ENCODE data around the gene ZNF775. TPM values are rescaled to one million over a fixed set of nuclear protein-coding genes. Genes with fewer than 3 reads are reported as not detected.

ZNF775 gene
- 13.3 and 16.5 TPM in 2 replicates for total RNA-seq
- long read RNA-seq: 0 reads

- Mint-ChIP-seq H3K27ac (ENCODE audit: unreplicated experiment) (peak within 1 kb of the TSS; percentile 98), H3K27me3 (ENCODE audit: low read depth) (no peaks in the 10 kb centered on the region), H3K9me3 (no peaks in the 10 kb centered on the region), H3K36me3 (ENCODE audit: low read depth) (peaks cover 4% of the 10 kb centered on the region), H3K4me3 (peak within 1 kb of the TSS; percentile 99), H3K4me1 (peaks cover 70% of the 10 kb centered on the region)
- TF ChIP-seq CTCF (conservative IDR thresholded peaks at IDR 0.05): no peak
- peak; percentile 85 for DNase-seq (ENCODE audit: low read depth, low spot score)
These were observed at the start of gene ZNF775 for GRCh38 chr7:150378853-150379440. Gene ZNF775, plus strand, starts transcription at chr7:150379330. Its CDS starts 9,141 bp downstream, at chr7:150388471.

GRCh38 chr7:150329331-150330120 is 49.6 kb upstream of the ZNF775 start:
- Mint-ChIP-seq H3K27ac (ENCODE audit: unreplicated experiment) (no peak overlapping the region), H3K36me3 (ENCODE audit: low read depth) (peaks cover 3% of the 10 kb centered on the region), H3K27me3 (ENCODE audit: low read depth) (no peaks in the 10 kb centered on the region), H3K9me3 (no peaks in the 10 kb centered on the region), H3K4me3 (no peak overlapping the region), H3K4me1 (peaks cover 8% of the 10 kb centered on the region)
- no peak for TF ChIP-seq CTCF (conservative IDR thresholded peaks at IDR 0.05)
- no peak for DNase-seq (ENCODE audit: low read depth, low spot score)

DNA sequence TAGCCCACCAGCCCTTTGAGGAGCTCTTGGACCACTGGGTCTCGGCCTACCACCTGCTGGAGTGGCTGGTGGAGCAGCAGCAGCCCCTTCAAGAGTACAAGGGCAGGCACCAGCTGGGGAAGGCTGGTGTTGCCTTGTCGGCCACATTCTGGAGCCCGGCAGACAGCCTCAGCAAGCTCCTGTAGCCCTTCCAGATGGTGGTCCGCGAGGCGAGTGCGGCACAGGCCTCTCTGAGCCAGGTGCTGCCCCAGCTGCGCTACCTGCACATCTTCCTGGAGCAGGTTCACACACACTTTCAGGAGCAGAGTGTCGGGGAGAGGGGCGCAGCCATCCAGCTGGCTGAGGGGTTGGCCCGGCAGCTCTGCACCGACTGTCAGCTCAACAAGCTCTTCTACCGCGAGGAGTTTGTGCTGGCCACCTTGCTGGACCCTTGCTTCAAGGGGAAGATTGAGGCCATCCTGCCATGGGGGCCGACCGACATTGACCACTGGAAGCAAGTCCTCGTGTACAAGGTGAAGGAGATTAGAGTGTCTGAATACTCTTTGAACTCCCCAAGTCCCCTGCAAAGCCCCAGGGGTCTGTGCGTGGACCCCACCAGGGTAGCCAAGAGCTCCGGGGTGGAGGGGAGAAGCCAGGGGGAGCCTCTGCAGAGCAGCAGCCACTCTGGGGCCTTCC is 48.8 kb upstream of the ZNF775 start:
- Mint-ChIP-seq H3K36me3 (ENCODE audit: low read depth) (peaks cover 3% of the 10 kb centered on the region), H3K4me1 (peaks cover under 1% of the 10 kb centered on the region), H3K27me3 (ENCODE audit: low read depth) (no peaks in the 10 kb centered on the region), H3K27ac (ENCODE audit: unreplicated experiment) (no peak overlapping the region), H3K4me3 (no peak overlapping the region), H3K9me3 (no peaks in the 10 kb centered on the region)
- no peak for DNase-seq (ENCODE audit: low read depth, low spot score)
- TF ChIP-seq CTCF (conservative IDR thresholded peaks at IDR 0.05): no peak

- peak overlapping the region; percentile 86 for H3K27ac Mint-ChIP-seq (ENCODE audit: unreplicated experiment)
- H3K4me3 Mint-ChIP-seq: no peak overlapping the region
- H3K9me3 Mint-ChIP-seq: no peaks in the 10 kb centered on the region
- no peak for TF ChIP-seq CTCF (conservative IDR thresholded peaks at IDR 0.05)
- H3K4me1 Mint-ChIP-seq: no peaks in the 10 kb centered on the region
- no peak for DNase-seq (ENCODE audit: low read depth, low spot score)
- H3K36me3 Mint-ChIP-seq (ENCODE audit: low read depth): no peaks in the 10 kb centered on the region
- H3K27me3 Mint-ChIP-seq (ENCODE audit: low read depth): peaks cover 2% of the 10 kb centered on the region
These were observed 46.1 kb upstream of the ZNF775 start for GRCh38 chr7:150332852-150333635.

DNA sequence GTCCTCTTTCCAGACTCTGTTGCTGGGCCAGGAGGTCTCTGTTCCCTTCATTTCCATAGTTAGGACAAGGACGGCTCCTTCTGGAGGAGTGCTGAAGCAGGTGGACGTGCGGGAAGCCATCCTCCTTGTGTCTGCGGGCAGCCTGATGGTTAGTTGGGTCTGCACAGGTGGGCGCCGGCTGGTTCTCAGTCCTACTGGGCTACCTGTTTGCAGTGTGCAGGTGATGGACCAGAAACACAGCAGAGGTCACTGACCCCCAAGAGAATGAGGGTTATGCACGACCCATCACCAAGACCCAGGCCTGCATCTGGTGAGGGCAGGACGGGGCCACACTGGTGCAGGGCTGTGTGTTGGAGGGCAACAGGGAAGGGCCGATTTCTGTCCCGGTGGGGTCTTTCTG is 45.5 kb upstream of the ZNF775 start:
- H3K4me3 Mint-ChIP-seq: no peak overlapping the region
- no peaks in the 10 kb centered on the region for H3K9me3 Mint-ChIP-seq
- peaks cover 3% of the 10 kb centered on the region for H3K27me3 Mint-ChIP-seq (ENCODE audit: low read depth)
- H3K27ac Mint-ChIP-seq (ENCODE audit: unreplicated experiment): no peak overlapping the region
- H3K4me1 Mint-ChIP-seq: no peaks in the 10 kb centered on the region
- TF ChIP-seq CTCF (conservative IDR thresholded peaks at IDR 0.05): no peak
- H3K36me3 Mint-ChIP-seq (ENCODE audit: low read depth): no peaks in the 10 kb centered on the region
- no peak for DNase-seq (ENCODE audit: low read depth, low spot score)
